OCI-LY3 (cell line): ENCODE data around the gene KPNB1.
A peak's percentile ranks its signal among the peaks of the same experiment; 100 is the strongest.

ENCODE experiments used
- H2AFZ ChIP-seq: fragments of 200-600, 300-600 bp; shearing (Covaris generic); 2 replicates; pipeline ENCODE4 v1.6.0; 2014; ENCODE audit warnings: antibody characterized with exemption, low read depth, low read length
- H3K27ac ChIP-seq: fragments of 200-600, 300-600 bp; sonication (generic); 2 replicates; pipeline ENCODE4 v1.5.1; 2014; ENCODE audit warnings: mild to moderate bottlenecking, low read length, moderate library complexity, mixed read lengths
- H3K27me3 ChIP-seq: fragments of 200-600, 300-600 bp; sonication (generic); 2 replicates; pipeline ENCODE4 v1.6.1; 2014; ENCODE audit warnings: low read depth, low read length, mixed read lengths
- H3K36me3 ChIP-seq: fragments of 200-600, 300-600 bp; sonication (generic); replicated peaks from 2 replicates; pipeline ENCODE3; 2014; ENCODE audit warnings: low read depth, low read length, mixed read lengths
- H3K4me1 ChIP-seq: fragments of 300-600, 200-600 bp; sonication (generic); 2 replicates; pipeline ENCODE4 v1.6.1; 2014; ENCODE audit warnings: low read length, mixed read lengths
- H3K4me2 ChIP-seq: fragments of 200-600, 300-600 bp; sonication (generic); 2 replicates; pipeline ENCODE4 v1.6.1; 2014; ENCODE audit warnings: low read length, mixed read lengths
- H3K4me3 ChIP-seq: fragments of 300-600, 200-600 bp; sonication (generic); 2 replicates; pipeline ENCODE4 v1.5.1; 2014; ENCODE audit warnings: antibody characterized with exemption, mild to moderate bottlenecking, low read length, moderate library complexity
- H3K79me2 ChIP-seq: fragments of 300-600, 200-600 bp; shearing (Covaris generic); 2 replicates; pipeline ENCODE4 v1.6.1; 2014; ENCODE audit warnings: mild to moderate bottlenecking, low read length, mixed read lengths
- H3K9ac ChIP-seq: fragments of 300-600, 200-600 bp; shearing (Covaris generic); 2 replicates; pipeline ENCODE4 v1.6.0; 2014; ENCODE audit warnings: mild to moderate bottlenecking, low read length, moderate library complexity
- H3K9me3 ChIP-seq: fragments of 200-600, 300-600 bp; shearing (Covaris generic); 2 replicates; pipeline ENCODE4 v1.6.1; 2014; ENCODE audit warnings: low read length, mixed read lengths; ENCODE audit not compliant: insufficient read depth
- H4K20me1 ChIP-seq: fragments of 200-600, 300-600 bp; sonication (generic); 2 replicates; pipeline ENCODE4 v1.6.1; 2016; ENCODE audit warnings: low read length, mixed read lengths; ENCODE audit not compliant: insufficient read depth
- EZH2phosphoT487 ChIP-seq: fragments of 200-600 bp; shearing (Covaris generic); IDR thresholded peaks from 2 replicates; pipeline ENCODE4 v1.6.1; 2018; ENCODE audit warnings: antibody characterized with exemption, mixed run types, low read depth
- TF ChIP-seq, protein P1 (sequence below): fragments of 200-600, 300-600 bp; sonication (generic); IDR thresholded peaks from 2 replicates; pipeline ENCODE4 v1.5.1; 2014; ENCODE audit warnings: antibody characterized with exemption, low read length, low read depth

The KPNB1 gene

DNA sequence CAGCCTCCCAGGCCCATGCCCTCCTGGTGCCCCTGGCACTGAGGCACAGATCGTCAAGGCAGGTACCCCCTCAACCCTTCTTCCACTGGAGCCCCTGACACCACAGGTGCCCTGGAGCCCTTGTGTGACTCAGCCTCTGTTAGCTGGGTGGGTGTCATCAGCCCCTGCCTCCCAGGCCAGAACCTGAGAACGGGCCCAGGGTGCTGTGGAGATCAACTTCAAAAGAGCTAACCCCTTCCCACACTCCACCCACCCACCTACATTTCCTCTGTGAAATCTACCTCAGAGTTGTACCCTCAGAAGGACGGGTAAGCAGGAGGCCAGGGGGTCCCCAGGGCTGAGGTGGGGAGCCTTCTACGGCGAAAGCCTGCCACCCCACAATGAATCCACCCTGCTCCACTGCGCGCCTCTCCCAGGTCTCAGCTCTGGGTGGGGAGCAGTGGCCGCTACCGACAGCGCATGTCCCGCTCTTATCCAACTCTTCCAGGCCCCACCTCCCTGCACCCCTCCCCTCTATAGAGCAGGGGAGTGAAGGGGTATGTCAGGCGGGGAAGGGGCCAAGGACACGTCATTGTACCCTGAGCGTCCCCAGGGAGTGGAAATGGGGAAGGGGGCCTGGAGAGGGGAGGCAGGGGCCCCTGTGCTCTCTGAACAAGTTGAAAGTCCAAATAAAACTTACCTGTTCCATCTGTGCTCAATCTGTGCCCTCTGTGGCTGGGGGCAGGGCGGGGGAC is 61.8 kb downstream of the KPNB1 start:
- H2AFZ ChIP-seq: no peak overlapping the region
- H3K4me1 ChIP-seq: peaks cover 38% of the 10 kb centered on the region
- no peaks in the 10 kb centered on the region for H3K79me2 ChIP-seq
- H3K27ac ChIP-seq: no peak overlapping the region
- no peaks in the 10 kb centered on the region for H3K9me3 ChIP-seq
- TF ChIP-seq, protein P1, sequence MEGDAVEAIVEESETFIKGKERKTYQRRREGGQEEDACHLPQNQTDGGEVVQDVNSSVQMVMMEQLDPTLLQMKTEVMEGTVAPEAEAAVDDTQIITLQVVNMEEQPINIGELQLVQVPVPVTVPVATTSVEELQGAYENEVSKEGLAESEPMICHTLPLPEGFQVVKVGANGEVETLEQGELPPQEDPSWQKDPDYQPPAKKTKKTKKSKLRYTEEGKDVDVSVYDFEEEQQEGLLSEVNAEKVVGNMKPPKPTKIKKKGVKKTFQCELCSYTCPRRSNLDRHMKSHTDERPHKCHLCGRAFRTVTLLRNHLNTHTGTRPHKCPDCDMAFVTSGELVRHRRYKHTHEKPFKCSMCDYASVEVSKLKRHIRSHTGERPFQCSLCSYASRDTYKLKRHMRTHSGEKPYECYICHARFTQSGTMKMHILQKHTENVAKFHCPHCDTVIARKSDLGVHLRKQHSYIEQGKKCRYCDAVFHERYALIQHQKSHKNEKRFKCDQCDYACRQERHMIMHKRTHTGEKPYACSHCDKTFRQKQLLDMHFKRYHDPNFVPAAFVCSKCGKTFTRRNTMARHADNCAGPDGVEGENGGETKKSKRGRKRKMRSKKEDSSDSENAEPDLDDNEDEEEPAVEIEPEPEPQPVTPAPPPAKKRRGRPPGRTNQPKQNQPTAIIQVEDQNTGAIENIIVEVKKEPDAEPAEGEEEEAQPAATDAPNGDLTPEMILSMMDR: no peak
- TF ChIP-seq EZH2phosphoT487: no peak
- no peaks in the 10 kb centered on the region for H3K36me3 ChIP-seq
- H3K4me3 ChIP-seq: no peak overlapping the region
- no peak overlapping the region for H3K4me2 ChIP-seq
- peaks cover 54% of the 10 kb centered on the region for H3K27me3 ChIP-seq
- peaks cover 16% of the 10 kb centered on the region; the same call in 1 of the 2 replicates for H4K20me1 ChIP-seq
- no peak overlapping the region for H3K9ac ChIP-seq

DNA sequence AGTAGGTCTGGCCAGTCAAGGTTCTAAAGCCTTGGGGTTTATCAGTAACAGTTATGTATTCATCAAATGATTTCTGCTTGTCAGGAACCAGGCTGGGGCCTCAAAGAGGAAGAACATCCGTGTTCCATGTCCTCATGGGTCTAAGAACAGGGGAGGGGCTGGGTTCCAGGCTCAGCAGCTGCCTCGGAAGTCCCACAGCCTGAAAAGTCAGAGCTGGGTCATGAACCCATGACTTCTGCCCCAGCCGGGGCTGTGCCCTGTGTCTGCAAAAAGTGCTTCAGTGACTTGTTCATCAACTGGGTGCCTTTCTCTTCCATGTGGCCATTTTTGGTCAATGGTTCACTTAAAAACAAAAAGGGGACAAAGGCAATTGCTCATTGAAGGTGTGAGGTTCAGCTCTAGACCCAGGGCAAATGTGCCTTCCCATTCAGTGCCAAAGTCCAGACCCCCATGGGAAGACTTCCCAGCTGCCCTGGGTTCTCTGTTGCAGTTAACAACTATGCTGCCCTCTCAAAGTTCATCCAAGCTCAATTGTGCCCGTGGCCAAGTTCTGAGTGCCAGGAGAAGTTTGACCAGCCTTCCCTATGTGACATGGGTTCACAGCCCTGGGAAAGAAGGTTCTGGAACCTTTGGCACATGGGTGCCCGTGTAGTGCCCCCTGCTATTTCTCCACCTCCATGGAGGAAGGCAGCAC is 62.8 kb downstream of the KPNB1 start:
- Histone ChIP-seq H3K79me2 (no peaks in the 10 kb centered on the region), H3K9me3 (no peaks in the 10 kb centered on the region), H3K27me3 (peaks cover 55% of the 10 kb centered on the region), H3K9ac (no peak overlapping the region), H3K27ac (no peak overlapping the region), H3K4me1 (peaks cover 48% of the 10 kb centered on the region), H3K36me3 (no peaks in the 10 kb centered on the region), H3K4me2 (no peak overlapping the region), H3K4me3 (no peak overlapping the region), H2AFZ (no peak overlapping the region), H4K20me1 (peaks cover 21% of the 10 kb centered on the region; the same call in 1 of the 2 replicates)
- no peak for TF ChIP-seq EZH2phosphoT487
- TF ChIP-seq, protein P1: no peak

DNA sequence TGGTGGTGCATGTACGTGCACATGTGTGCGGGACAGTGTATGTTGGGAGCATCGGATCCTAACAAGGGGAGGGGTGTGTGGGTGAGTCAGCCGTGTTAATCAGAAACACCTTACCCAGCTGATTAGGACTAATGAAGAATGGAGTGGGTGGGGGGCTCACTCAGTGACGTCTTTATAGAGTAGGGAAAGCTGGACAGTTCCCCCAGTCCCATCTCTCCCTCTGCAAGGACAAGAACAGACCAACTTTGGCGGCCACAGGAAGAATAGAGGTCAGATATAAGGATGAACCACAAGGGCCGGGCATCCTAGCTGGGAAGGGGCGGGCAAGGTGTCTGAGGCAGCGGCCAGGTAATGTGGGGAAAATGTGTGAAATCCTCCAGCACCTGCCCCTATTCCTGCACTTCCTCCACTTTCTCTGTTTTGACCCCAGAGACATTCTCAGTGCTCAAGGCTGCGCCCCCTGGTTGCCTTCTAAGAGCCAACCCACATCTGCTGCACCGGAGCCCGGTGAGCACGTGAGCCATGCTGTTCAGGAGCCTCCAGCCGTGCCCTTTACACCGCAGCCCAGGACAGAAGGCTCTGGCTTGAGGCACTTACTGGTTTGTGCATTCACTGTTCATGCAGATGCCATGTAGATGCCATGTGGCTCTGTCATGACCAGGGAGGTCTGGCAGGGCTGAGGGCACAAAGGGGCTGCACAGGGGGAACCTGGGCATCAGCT is 64.4 kb downstream of the KPNB1 start:
- H3K4me2 ChIP-seq: peak overlapping the region; percentile 43
- H3K79me2 ChIP-seq: no peaks in the 10 kb centered on the region
- no peaks in the 10 kb centered on the region for H3K36me3 ChIP-seq
- no peak overlapping the region for H2AFZ ChIP-seq
- H4K20me1 ChIP-seq: peaks cover 29% of the 10 kb centered on the region; the same call in 1 of the 2 replicates
- TF ChIP-seq, protein P1: peak; percentile 41
- no peak for TF ChIP-seq EZH2phosphoT487
- H3K27me3 ChIP-seq: peaks cover 71% of the 10 kb centered on the region
- H3K27ac ChIP-seq: no peak overlapping the region
- H3K9me3 ChIP-seq: no peaks in the 10 kb centered on the region
- peaks cover 64% of the 10 kb centered on the region for H3K4me1 ChIP-seq
- H3K9ac ChIP-seq: no peak overlapping the region
- H3K4me3 ChIP-seq: no peak overlapping the region
